Measurements from ENCODE around the gene CHAF1A. TPM values are rescaled to one million over a fixed set of nuclear protein-coding genes. Genes with fewer than 3 reads are reported as not detected.

CHAF1A gene
- polyA plus RNA-seq, 1 donor from 2014 or later: 9.4 TPM

DNA sequence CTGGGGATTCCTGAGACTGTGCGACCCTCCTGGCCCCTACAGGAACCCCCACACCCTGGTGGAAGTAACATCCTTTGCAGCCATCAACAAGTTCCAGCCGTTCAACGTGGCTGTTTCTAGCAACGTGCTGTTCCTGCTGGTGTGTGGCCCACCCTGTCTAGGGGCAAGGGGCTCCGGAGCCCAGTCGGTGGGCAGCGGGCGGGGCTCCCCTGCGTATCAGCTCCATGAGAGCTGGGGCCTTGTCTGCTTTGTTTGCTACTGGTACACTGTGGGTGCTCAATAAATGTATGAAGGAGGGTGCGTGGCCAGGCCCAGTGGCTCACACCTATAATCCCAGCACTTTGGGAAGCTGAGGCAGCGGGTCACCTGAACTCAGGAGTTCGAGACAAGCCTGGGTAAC, 48.2 kb upstream of the CHAF1A start:
- no peaks in the 10 kb centered on the region for H4K20me1 ChIP-seq (ENCODE audit: insufficient read depth)
- H3F3A ChIP-seq (ENCODE audit: insufficient read depth, low read length, poor library complexity, severe bottlenecking): no peaks in the 10 kb centered on the region
- H3K27me3 ChIP-seq (ENCODE audit: insufficient read depth, low read depth, low read length): no peaks in the 10 kb centered on the region
- H3K79me2 ChIP-seq (replicated peaks; ENCODE audit: insufficient read depth, low read length): no peaks in the 10 kb centered on the region
- no peak overlapping the region for H3K4me3 ChIP-seq (ENCODE audit: low read length)
- no peak overlapping the region for H3K27ac ChIP-seq (ENCODE audit: low read length)
- TF ChIP-seq EP300 (conservative IDR thresholded peaks at IDR 0.05; ENCODE audit: poor library complexity, severe bottlenecking): no peak
- no peak overlapping the region for H2AFZ ChIP-seq (ENCODE audit: low read depth, low read length)
- no peak overlapping the region for H3K4me2 ChIP-seq (ENCODE audit: low read length)
- H3K9me2 ChIP-seq (ENCODE audit: insufficient read depth, low read length): no peaks in the 10 kb centered on the region
- H3K36me3 ChIP-seq (ENCODE audit: insufficient read depth, low read length): no peaks in the 10 kb centered on the region
- H3K9ac ChIP-seq (ENCODE audit: low read length): no peak overlapping the region
- no peaks in the 10 kb centered on the region for H3K9me3 ChIP-seq (ENCODE audit: low read length)

DNA sequence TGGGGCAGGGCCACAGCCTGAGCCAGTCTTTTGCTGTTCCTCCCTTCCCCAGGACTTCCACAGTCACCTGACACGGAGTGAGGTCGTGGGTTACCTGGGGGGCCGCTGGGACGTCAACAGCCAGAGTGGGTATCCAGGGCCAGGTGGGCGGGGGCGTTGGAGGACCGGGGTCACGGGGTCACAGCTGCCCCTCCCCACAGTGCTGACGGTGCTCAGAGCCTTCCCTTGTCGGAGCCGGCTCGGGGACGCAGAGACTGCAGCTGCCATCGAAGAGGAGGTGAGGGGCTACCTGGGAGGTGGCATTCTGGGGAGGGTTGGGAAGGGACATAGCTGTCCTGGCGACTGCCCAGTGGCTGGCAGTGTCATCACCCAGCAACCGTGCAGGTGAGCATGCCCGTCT, 47.5 kb upstream of the CHAF1A start:
- no peaks in the 10 kb centered on the region for H3K9me3 ChIP-seq (ENCODE audit: low read length)
- H4K20me1 ChIP-seq (ENCODE audit: insufficient read depth): no peaks in the 10 kb centered on the region
- no peak overlapping the region for H3K4me2 ChIP-seq (ENCODE audit: low read length)
- no peaks in the 10 kb centered on the region for H3K27me3 ChIP-seq (ENCODE audit: insufficient read depth, low read depth, low read length)
- H3K79me2 ChIP-seq (replicated peaks; ENCODE audit: insufficient read depth, low read length): no peaks in the 10 kb centered on the region
- H2AFZ ChIP-seq (ENCODE audit: low read depth, low read length): no peak overlapping the region
- no peak overlapping the region for H3K27ac ChIP-seq (ENCODE audit: low read length)
- no peak overlapping the region for H3K9ac ChIP-seq (ENCODE audit: low read length)
- no peak overlapping the region for H3K4me3 ChIP-seq (ENCODE audit: low read length)
- TF ChIP-seq EZH2 (IDR thresholded peaks at IDR 0.05; ENCODE audit: borderline replicate concordance, insufficient read depth, low read length, poor library complexity, severe bottlenecking) (no peak), TAF1 (IDR thresholded peaks at IDR 0.05; ENCODE audit: low read depth) (no peak), SMC3 (conservative IDR thresholded peaks at IDR 0.05; ENCODE audit: poor library complexity) (no peak), MXI1 (conservative IDR thresholded peaks at IDR 0.05; ENCODE audit: poor library complexity, severe bottlenecking) (no peak), POLR2AphosphoS5 (IDR thresholded peaks at IDR 0.05) (no peak), EP300 (conservative IDR thresholded peaks at IDR 0.05; ENCODE audit: poor library complexity, severe bottlenecking) (no peak), RAD21 (conservative IDR thresholded peaks at IDR 0.05) (no peak)
- TF ChIP-seq, protein P1, sequence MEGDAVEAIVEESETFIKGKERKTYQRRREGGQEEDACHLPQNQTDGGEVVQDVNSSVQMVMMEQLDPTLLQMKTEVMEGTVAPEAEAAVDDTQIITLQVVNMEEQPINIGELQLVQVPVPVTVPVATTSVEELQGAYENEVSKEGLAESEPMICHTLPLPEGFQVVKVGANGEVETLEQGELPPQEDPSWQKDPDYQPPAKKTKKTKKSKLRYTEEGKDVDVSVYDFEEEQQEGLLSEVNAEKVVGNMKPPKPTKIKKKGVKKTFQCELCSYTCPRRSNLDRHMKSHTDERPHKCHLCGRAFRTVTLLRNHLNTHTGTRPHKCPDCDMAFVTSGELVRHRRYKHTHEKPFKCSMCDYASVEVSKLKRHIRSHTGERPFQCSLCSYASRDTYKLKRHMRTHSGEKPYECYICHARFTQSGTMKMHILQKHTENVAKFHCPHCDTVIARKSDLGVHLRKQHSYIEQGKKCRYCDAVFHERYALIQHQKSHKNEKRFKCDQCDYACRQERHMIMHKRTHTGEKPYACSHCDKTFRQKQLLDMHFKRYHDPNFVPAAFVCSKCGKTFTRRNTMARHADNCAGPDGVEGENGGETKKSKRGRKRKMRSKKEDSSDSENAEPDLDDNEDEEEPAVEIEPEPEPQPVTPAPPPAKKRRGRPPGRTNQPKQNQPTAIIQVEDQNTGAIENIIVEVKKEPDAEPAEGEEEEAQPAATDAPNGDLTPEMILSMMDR (IDR thresholded peaks at IDR 0.05; ENCODE audit: poor library complexity, severe bottlenecking): no peak
- no peaks in the 10 kb centered on the region for H3K36me3 ChIP-seq (ENCODE audit: insufficient read depth, low read length)
- H3F3A ChIP-seq (ENCODE audit: insufficient read depth, low read length, poor library complexity, severe bottlenecking): no peaks in the 10 kb centered on the region
- no peaks in the 10 kb centered on the region for H3K9me2 ChIP-seq (ENCODE audit: insufficient read depth, low read length)

DNA sequence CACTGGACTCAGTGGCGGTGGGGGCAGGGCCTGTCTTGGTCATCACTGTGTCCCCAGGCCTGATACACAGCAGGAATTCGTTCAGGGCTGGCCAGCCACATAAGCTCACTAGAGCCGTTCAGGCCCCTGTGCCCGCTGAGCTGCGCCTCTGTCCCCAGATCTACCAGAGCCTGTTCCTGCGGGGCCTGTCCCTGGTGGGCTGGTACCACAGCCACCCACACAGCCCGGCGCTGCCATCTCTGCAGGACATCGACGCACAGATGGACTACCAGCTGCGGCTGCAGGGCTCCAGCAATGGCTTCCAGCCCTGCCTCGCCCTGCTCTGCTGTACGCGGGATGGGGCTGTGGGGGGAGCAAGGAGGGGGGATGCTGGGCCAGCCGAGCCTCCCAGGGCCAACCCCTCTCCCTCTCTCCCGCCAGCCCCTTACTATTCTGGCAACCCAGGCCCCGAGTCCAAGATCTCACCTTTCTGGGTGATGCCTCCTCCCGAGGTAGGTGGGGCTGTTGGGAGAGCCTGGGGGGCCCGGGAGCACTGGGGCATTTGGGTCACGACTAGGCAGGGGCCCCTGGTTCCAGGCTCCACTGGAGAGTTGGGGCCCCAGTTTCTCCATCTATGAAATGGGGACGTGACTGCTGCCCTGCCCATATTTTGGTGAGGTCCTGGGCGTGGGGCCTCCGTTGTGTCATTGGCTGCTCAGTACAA, 45.2 kb upstream of the CHAF1A start:
- H3K27ac ChIP-seq (ENCODE audit: low read length): no peak overlapping the region

More for the DNA sequence above, 45.2 kb upstream of the CHAF1A start:
- Histone ChIP-seq H3K4me3 (ENCODE audit: low read length) (no peak overlapping the region), H4K20me1 (ENCODE audit: insufficient read depth) (no peaks in the 10 kb centered on the region), H3K4me2 (ENCODE audit: low read length) (no peak overlapping the region), H2AFZ (ENCODE audit: low read depth, low read length) (no peak overlapping the region), H3K9me3 (ENCODE audit: low read length) (no peaks in the 10 kb centered on the region), H3K36me3 (ENCODE audit: insufficient read depth, low read length) (no peaks in the 10 kb centered on the region), H3K27me3 (ENCODE audit: insufficient read depth, low read depth, low read length) (no peaks in the 10 kb centered on the region), H3K79me2 (replicated peaks; ENCODE audit: insufficient read depth, low read length) (no peaks in the 10 kb centered on the region), H3K9me2 (ENCODE audit: insufficient read depth, low read length) (no peaks in the 10 kb centered on the region), H3F3A (ENCODE audit: insufficient read depth, low read length, poor library complexity, severe bottlenecking) (no peaks in the 10 kb centered on the region), H3K9ac (ENCODE audit: low read length) (no peak overlapping the region)
- TF ChIP-seq POLR2AphosphoS5 (IDR thresholded peaks at IDR 0.05): no peak
- TF ChIP-seq EP300 (conservative IDR thresholded peaks at IDR 0.05; ENCODE audit: poor library complexity, severe bottlenecking): no peak
- TF ChIP-seq MXI1 (conservative IDR thresholded peaks at IDR 0.05; ENCODE audit: poor library complexity, severe bottlenecking): no peak
- no peak for TF ChIP-seq SMC3 (conservative IDR thresholded peaks at IDR 0.05; ENCODE audit: poor library complexity)
- TF ChIP-seq, protein P1 (IDR thresholded peaks at IDR 0.05; ENCODE audit: poor library complexity, severe bottlenecking): no peak
- no peak for TF ChIP-seq EZH2 (IDR thresholded peaks at IDR 0.05; ENCODE audit: borderline replicate concordance, insufficient read depth, low read length, poor library complexity, severe bottlenecking)
- TF ChIP-seq, protein P2, sequence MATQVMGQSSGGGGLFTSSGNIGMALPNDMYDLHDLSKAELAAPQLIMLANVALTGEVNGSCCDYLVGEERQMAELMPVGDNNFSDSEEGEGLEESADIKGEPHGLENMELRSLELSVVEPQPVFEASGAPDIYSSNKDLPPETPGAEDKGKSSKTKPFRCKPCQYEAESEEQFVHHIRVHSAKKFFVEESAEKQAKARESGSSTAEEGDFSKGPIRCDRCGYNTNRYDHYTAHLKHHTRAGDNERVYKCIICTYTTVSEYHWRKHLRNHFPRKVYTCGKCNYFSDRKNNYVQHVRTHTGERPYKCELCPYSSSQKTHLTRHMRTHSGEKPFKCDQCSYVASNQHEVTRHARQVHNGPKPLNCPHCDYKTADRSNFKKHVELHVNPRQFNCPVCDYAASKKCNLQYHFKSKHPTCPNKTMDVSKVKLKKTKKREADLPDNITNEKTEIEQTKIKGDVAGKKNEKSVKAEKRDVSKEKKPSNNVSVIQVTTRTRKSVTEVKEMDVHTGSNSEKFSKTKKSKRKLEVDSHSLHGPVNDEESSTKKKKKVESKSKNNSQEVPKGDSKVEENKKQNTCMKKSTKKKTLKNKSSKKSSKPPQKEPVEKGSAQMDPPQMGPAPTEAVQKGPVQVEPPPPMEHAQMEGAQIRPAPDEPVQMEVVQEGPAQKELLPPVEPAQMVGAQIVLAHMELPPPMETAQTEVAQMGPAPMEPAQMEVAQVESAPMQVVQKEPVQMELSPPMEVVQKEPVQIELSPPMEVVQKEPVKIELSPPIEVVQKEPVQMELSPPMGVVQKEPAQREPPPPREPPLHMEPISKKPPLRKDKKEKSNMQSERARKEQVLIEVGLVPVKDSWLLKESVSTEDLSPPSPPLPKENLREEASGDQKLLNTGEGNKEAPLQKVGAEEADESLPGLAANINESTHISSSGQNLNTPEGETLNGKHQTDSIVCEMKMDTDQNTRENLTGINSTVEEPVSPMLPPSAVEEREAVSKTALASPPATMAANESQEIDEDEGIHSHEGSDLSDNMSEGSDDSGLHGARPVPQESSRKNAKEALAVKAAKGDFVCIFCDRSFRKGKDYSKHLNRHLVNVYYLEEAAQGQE (IDR thresholded peaks at IDR 0.05; ENCODE audit: borderline replicate concordance): no peak
- TF ChIP-seq RAD21 (conservative IDR thresholded peaks at IDR 0.05): no peak
- TF ChIP-seq TAF1 (IDR thresholded peaks at IDR 0.05; ENCODE audit: low read depth): no peak
